Calu3 (cell line): ENCODE results near the gene LAMB3. TPM values are rescaled to one million over a fixed set of nuclear protein-coding genes. Genes with fewer than 3 reads are reported as not detected.
A peak's percentile ranks its signal among the peaks of the same experiment; 100 is the strongest.

ENCODE experiments used
- BruUV-seq: library from RNA; stranded (reverse); fragments of 400-500 nt; replicated peaks from 2 replicates; lab custom pipeline; 2021; lab: Mats Ljungman, UMichigan
- CTCF ChIA-PET: fragments of 300-600 bp; sonication (Branson Sonifier 250); formaldehyde crosslinking; loops from one replicate; lab custom pipeline; 2022; ENCODE audit warnings: antibody characterized with exemption; lab: Charles Lee
- DNase-seq: peaks from one replicate; pipeline ENCODE4 v3.0.0; 2022
- H3K27ac Mint-ChIP-seq: one replicate; pipeline ENCODE4 v1.8.0; 2022; ENCODE audit warnings: mixed read lengths; ENCODE audit not compliant: unreplicated experiment
- H3K27me3 Mint-ChIP-seq: one replicate; pipeline ENCODE4 v1.8.0; 2022; ENCODE audit warnings: mixed read lengths; ENCODE audit not compliant: unreplicated experiment
- H3K36me3 Mint-ChIP-seq: one replicate; pipeline ENCODE4 v1.8.0; 2022; ENCODE audit warnings: mild to moderate bottlenecking, moderate library complexity, mixed read lengths; ENCODE audit not compliant: insufficient read depth, unreplicated experiment
- H3K4me1 Mint-ChIP-seq: one replicate; pipeline ENCODE4 v1.8.0; 2022; ENCODE audit warnings: mild to moderate bottlenecking, low read depth, mixed read lengths; ENCODE audit not compliant: unreplicated experiment
- H3K4me3 Mint-ChIP-seq: one replicate; pipeline ENCODE4 v1.8.0; 2022; ENCODE audit warnings: mild to moderate bottlenecking, low read depth, moderate library complexity, mixed read lengths; ENCODE audit not compliant: unreplicated experiment
- H3K9me3 Mint-ChIP-seq: one replicate; pipeline ENCODE4 v1.8.0; 2022; ENCODE audit warnings: low read depth, mixed read lengths; ENCODE audit not compliant: unreplicated experiment
- CTCF ChIP-seq: fragments of 200-600 bp; IDR thresholded peaks from one replicate; pipeline ENCODE4 v1.8.0; 2022; ENCODE audit warnings: antibody characterized with exemption; ENCODE audit not compliant: unreplicated experiment
- intact Hi-C: fragments of 100-400 bp; cut with micrococcal nuclease; formaldehyde crosslinking; loops from one replicate; pipeline ENCODE4 v1.10.0; 2022; ENCODE audit not compliant: unreplicated experiment
- total RNA-seq: library from RNA; stranded (reverse); gene quantifications from 2 replicates; pipeline ENCODE4 v1.2.3, GENCODE V29; 2022

The LAMB3 gene
- total RNA-seq, 1 experiment from 2014 or later, result 331 TPM

GRCh38 chr1:209618291-209618690 is 33.9 kb downstream of the LAMB3 start:
- TF ChIP-seq CTCF, result no peak
- CTCF ChIA-PET, result no interaction called here
- Mint-ChIP-seq H3K27me3 (no peaks in the 10 kb centered on the region), H3K4me3 (no peak overlapping the region), H3K9me3 (no peaks in the 10 kb centered on the region), H3K36me3 (peaks cover 72% of the 10 kb centered on the region), H3K4me1 (no peaks in the 10 kb centered on the region), H3K27ac (no peak overlapping the region)
- intact Hi-C loops, result no loop called here
- BruUV-seq, result no TSS peak
- no peak for DNase-seq

GRCh38 chr1:209617755-209618154 is 34.5 kb downstream of the LAMB3 start:
- Mint-ChIP-seq H3K4me1 (no peaks in the 10 kb centered on the region), H3K36me3 (peaks cover 76% of the 10 kb centered on the region), H3K9me3 (no peaks in the 10 kb centered on the region), H3K27ac (no peak overlapping the region), H3K27me3 (no peaks in the 10 kb centered on the region), H3K4me3 (no peak overlapping the region)
- no TSS peak for BruUV-seq
- CTCF ChIA-PET, result interaction anchor here (0.6 kb wide), 1 partner anchor 500 kb away, joined by 3 read pairs; no protein-coding TSS in a partner anchor
- TF ChIP-seq CTCF, result no peak
- no peak for DNase-seq
- intact Hi-C loops, result no loop called here

- no peaks in the 10 kb centered on the region for H3K27me3 Mint-ChIP-seq
- H3K27ac Mint-ChIP-seq, result peak overlapping the region; percentile 6
- TF ChIP-seq CTCF, result no peak
- no TSS peak for BruUV-seq
- H3K36me3 Mint-ChIP-seq, result peaks cover 76% of the 10 kb centered on the region
- H3K4me3 Mint-ChIP-seq, result no peak overlapping the region
- H3K4me1 Mint-ChIP-seq, result no peaks in the 10 kb centered on the region
- H3K9me3 Mint-ChIP-seq, result no peaks in the 10 kb centered on the region
- no peak for DNase-seq
- CTCF ChIA-PET, result interaction anchor here (0.6 kb wide), 1 partner anchor 500 kb away, joined by 3 read pairs; no protein-coding TSS in a partner anchor
- intact Hi-C loops, result no loop called here
Measured at GRCh38 chr1:209617047-209617673, 35.1 kb downstream of the LAMB3 start.

- no peak for DNase-seq
- no peak for TF ChIP-seq CTCF
- BruUV-seq, result no TSS peak
- intact Hi-C loops, result no loop called here
- Mint-ChIP-seq H3K4me1 (no peaks in the 10 kb centered on the region), H3K27ac (peak overlapping the region; percentile 6), H3K36me3 (peaks cover 72% of the 10 kb centered on the region), H3K9me3 (no peaks in the 10 kb centered on the region), H3K4me3 (no peak overlapping the region), H3K27me3 (no peaks in the 10 kb centered on the region)
- CTCF ChIA-PET, result no interaction called here
Measured at GRCh38 chr1:209616366-209617046, 35.7 kb downstream of the LAMB3 start.
